ENCODE results near the gene SLC45A3. TPM values are rescaled to one million over a fixed set of nuclear protein-coding genes. Genes with fewer than 3 reads are reported as not detected.
"Not testable (repeated sequence)": the region's sequence is repeated elsewhere in the genome, so short reads cannot be mapped to it uniquely, and the experiment has no call there.

Gene SLC45A3, protein sequence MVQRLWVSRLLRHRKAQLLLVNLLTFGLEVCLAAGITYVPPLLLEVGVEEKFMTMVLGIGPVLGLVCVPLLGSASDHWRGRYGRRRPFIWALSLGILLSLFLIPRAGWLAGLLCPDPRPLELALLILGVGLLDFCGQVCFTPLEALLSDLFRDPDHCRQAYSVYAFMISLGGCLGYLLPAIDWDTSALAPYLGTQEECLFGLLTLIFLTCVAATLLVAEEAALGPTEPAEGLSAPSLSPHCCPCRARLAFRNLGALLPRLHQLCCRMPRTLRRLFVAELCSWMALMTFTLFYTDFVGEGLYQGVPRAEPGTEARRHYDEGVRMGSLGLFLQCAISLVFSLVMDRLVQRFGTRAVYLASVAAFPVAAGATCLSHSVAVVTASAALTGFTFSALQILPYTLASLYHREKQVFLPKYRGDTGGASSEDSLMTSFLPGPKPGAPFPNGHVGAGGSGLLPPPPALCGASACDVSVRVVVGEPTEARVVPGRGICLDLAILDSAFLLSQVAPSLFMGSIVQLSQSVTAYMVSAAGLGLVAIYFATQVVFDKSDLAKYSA
- total RNA-seq (4.8 TPM), polyA plus RNA-seq (2.3 TPM)

DNA sequence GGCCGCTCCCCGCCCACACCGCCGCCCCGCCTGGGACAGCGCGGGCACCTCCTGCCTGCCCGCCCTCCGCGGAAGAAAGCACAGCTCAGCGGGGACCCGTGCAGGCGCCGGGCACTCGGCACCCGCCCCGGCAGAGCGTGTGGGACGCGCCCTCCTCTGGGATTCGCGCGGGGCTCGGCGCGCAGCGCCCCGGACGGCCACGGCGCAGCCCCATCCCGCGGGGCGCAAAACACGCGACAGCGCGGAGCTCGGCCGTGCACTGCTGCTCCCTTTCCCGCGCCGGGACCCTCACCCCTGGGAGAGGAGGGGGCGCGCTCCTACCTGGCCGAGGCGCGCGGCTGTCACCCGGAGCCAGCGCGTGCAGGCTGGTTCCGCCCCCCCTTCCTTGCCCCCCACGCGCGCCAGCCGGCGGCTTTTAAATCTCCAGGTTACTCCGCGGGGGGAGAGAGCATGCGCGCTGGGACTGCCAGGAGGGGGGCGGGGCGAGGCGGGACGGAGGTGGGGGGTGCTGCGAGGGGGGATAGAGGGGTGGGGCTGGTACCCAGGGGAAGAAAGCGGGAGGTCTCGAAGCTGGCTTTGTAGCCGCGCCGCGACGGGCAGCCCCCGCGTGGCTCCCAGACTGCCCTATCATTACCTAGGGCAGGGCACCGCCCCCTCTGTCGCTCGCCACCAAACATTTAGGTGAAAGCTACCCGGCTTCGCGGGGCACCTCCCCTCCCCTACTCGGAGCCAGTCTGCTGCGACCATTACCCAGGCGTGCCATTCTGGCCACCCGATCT is at the start of gene SLC45A3:
Gene SLC45A3, minus strand, starts transcription at position 437 of the 779 bp plus-strand sequence. CDS start 15,853 bp downstream, outside the sequence.
- WGBS: under 1% methylated on average over 86 of the region's 86 CpGs
- Histone ChIP-seq H3K4me1 (ENCODE audit: insufficient read depth) (no peaks in the 10 kb centered on the region), H3K27ac (ENCODE audit: low read depth) (no peak within 1 kb of the TSS), H3K4me3 (ENCODE audit: low read depth, low read length) (peak within 1 kb of the TSS; percentile 70), H3K36me3 (ENCODE audit: insufficient read depth) (no peaks in the 10 kb centered on the region)
- no peak for DNase-seq (ENCODE audit: extremely low spot score)

DNA sequence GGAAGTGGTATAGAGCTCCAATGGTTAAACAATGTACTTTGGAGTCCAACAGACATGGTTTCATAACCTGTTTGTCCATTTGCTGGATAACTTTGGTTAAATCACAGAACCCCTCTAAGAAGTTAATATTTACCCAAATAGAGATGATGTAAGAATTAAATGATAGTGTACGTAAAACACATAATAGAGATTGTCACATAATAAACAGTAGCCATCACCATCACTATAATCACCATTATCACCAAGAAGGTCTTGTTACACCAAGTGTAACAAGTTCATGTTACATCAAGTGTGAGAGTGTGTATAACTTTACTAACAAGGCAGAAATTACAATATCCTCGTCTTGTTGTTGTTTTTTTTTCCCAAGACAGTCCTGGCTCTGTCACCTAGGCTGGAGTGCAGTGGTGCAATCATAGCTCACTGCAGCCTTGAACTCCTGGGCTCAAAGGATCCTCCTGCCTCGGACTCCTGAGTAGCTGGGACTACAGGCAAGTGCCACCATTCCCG is 46.4 kb upstream of the SLC45A3 start:
- Histone ChIP-seq H3K27ac (ENCODE audit: low read depth) (no peak overlapping the region), H3K4me3 (ENCODE audit: low read depth, low read length) (no peak overlapping the region), H3K4me1 (ENCODE audit: insufficient read depth) (no peaks in the 10 kb centered on the region), H3K36me3 (ENCODE audit: insufficient read depth) (no peaks in the 10 kb centered on the region)
- no peak for DNase-seq (ENCODE audit: extremely low spot score)
- 84% methylated on average over 4 of the region's 4 CpGs for WGBS

DNA sequence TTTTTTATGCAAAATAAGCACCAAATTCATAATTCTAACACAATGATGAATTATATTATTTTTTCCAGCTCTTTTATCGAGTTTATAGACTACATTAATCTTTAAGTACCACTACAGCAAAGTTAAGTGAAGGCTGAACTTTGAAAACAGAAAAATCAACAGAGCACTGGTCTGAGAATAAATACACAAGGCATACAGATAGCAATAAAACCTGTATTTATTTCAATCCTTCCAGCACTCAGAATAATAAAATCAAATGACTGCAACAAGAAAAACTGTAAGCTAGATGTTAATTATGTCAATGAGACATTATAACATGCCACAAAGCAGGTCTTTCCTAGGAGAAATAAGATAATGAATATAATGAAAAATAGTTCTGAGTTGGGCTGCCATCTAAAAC is 45.2 kb upstream of the SLC45A3 start:
- H3K4me3 ChIP-seq (ENCODE audit: low read depth, low read length): no peak overlapping the region
- H3K4me1 ChIP-seq (ENCODE audit: insufficient read depth): no peaks in the 10 kb centered on the region
- WGBS: 87% methylated on average over 1 of the region's 1 CpG
- no peak overlapping the region for H3K27ac ChIP-seq (ENCODE audit: low read depth)
- no peaks in the 10 kb centered on the region for H3K36me3 ChIP-seq (ENCODE audit: insufficient read depth)
- no peak for DNase-seq (ENCODE audit: extremely low spot score)

DNA sequence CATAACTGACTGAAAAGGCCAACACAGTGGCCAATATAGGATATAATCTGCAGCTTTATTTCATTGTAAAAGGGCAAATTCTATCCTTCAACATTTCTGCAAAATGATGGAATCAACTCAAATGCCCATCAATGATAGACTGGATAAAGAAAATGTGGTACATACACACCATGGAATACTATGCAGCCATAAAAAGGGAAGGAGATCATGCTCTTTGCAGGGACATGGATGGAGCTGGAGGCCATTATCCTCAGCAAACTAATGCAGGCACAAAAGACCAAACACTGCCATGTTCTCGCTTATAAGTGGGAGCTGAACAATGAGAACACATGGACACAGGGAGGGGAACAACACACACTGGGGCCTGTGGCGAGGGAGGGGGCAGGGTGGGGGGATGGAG is 40.4 kb upstream of the SLC45A3 start:
- DNase-seq (ENCODE audit: extremely low spot score); H3K27ac ChIP-seq (ENCODE audit: low read depth); H3K36me3 ChIP-seq (ENCODE audit: insufficient read depth); H3K4me1 ChIP-seq (ENCODE audit: insufficient read depth); H3K4me3 ChIP-seq (ENCODE audit: low read depth, low read length): not testable (repeated sequence)
- 98% methylated on average over 2 of the region's 2 CpGs for WGBS

DNA sequence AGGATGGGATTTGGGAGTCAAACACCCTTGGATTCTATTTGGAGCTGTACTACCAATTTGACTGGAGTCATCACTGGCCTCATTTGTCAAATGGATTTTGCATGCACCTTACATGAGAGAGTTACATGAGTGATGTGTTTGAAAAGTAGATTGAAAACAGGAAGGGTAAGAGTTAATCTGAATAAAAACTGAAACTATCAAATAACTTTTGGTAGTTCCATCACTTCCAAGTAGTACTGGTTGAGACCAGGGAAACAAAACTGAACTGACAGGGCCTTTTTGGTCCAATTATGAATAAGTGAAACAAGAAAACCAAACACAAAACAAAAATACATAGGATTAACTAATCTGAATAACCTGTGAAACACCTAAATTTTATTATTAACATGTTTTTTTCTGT is 39.5 kb upstream of the SLC45A3 start:
- Histone ChIP-seq H3K36me3 (ENCODE audit: insufficient read depth) (peaks cover 9% of the 10 kb centered on the region), H3K4me3 (ENCODE audit: low read depth, low read length) (no peak overlapping the region), H3K4me1 (ENCODE audit: insufficient read depth) (no peaks in the 10 kb centered on the region), H3K27ac (ENCODE audit: low read depth) (no peak overlapping the region)
- DNase-seq (ENCODE audit: extremely low spot score): no peak

DNA sequence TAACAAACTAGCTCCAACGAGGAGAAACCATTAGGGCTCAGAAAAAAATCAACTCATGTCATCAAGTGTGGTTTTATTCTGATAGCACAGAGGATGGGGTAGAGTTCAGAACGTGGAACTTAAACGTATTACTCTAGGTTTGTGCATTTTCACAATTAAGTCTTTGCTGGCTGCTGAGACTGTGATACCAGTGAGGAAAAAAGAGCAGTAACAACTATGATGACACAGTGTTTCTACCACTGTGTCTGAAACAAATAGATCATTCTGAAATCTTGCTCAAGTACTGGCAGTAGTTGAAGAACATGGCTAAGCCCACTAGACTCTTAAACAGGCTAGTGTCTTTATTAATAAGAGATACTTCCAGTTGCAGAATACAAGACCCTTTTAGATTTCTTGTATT is 38.7 kb upstream of the SLC45A3 start:
- no peak overlapping the region for H3K4me3 ChIP-seq (ENCODE audit: low read depth, low read length)
- H3K27ac ChIP-seq (ENCODE audit: low read depth): no peak overlapping the region
- no peak for DNase-seq (ENCODE audit: extremely low spot score)
- peaks cover 9% of the 10 kb centered on the region for H3K36me3 ChIP-seq (ENCODE audit: insufficient read depth)
- WGBS: 76% methylated on average over 3 of the region's 3 CpGs
- no peaks in the 10 kb centered on the region for H3K4me1 ChIP-seq (ENCODE audit: insufficient read depth)

DNA sequence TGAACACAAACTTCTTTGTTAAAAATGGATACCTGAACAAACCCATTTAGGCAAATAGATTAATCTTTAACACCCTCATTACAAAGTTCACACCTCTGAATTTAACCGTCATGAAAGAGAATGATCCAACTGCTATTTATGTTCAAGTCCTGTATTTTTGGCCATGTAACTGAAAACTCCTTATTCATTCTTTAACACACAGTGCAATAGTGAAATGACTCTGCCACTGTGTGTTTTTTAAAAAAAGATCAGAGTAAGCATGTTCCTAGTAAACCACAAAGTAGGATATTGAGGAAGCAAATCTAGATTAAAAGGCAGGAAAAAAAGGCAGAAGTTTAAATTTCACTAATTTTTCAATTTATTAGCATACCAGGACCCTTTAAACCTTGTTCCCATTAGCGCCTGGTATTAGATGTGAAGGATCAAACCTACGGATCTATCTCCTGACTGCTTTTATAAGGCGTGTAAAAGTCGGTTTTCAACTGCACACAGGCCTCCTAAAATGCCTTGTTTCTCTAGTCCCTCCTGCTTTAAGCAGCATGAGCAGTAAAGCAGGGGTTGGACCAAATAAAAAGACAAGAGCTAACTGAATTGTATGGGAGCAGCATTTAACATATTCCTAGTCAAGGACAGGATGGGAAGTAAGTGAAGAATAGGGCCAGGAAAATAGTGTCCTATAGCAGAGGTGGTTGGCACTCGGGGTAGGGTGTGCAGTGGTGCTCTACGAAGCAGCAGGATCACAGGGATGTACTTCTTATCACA is 36.2 kb upstream of the SLC45A3 start:
- WGBS: 82% methylated on average over 7 of the region's 7 CpGs
- H3K27ac ChIP-seq (ENCODE audit: low read depth): no peak overlapping the region
- no peaks in the 10 kb centered on the region for H3K4me1 ChIP-seq (ENCODE audit: insufficient read depth)
- no peak overlapping the region for H3K4me3 ChIP-seq (ENCODE audit: low read depth, low read length)
- peaks cover 9% of the 10 kb centered on the region for H3K36me3 ChIP-seq (ENCODE audit: insufficient read depth)
- no peak for DNase-seq (ENCODE audit: extremely low spot score)

DNA sequence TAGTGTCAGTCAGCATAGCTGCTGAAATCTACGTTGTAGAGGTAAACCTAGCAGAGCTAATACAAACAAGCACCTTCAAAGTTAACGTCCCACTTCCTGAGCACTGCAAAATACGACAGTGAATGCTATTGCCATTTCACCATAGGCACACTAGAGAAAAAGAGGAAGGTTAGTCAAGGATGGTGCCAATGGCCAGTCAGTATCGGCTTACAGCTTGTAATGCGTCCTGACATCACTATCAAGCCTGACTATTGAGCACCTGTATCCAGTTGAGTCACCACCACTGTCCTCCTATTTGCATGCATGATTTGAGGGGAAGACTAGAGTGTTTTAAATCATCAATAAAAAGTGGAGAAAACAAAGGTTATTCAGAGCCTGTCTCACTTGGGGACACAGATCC is 35.3 kb upstream of the SLC45A3 start:
- no peak overlapping the region for H3K4me3 ChIP-seq (ENCODE audit: low read depth, low read length)
- WGBS: 75% methylated on average over 5 of the region's 5 CpGs
- no peak overlapping the region for H3K27ac ChIP-seq (ENCODE audit: low read depth)
- H3K36me3 ChIP-seq (ENCODE audit: insufficient read depth): peaks cover 9% of the 10 kb centered on the region
- DNase-seq (ENCODE audit: extremely low spot score): no peak
- no peaks in the 10 kb centered on the region for H3K4me1 ChIP-seq (ENCODE audit: insufficient read depth)

DNA sequence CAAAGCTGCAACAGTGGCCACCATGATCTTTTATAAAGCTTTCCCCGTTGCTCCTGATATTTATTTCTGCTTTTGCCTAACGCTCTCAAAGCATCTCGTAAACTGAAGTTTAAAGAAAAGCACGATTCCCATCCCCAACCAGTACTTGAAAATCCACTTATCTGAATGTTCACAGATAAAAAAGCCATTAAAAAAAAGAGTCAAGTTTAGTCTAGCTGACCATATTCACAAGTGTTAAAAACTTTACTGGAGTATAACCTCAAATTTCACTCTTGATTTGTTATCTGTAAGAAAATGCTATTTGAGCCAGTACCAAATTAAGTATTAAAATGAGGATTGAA is 34.6 kb upstream of the SLC45A3 start:
- 65% methylated on average over 4 of the region's 4 CpGs for WGBS
- Histone ChIP-seq H3K27ac (ENCODE audit: low read depth) (no peak overlapping the region), H3K4me1 (ENCODE audit: insufficient read depth) (no peaks in the 10 kb centered on the region), H3K4me3 (ENCODE audit: low read depth, low read length) (no peak overlapping the region), H3K36me3 (ENCODE audit: insufficient read depth) (peaks cover 5% of the 10 kb centered on the region)
- DNase-seq (ENCODE audit: extremely low spot score): no peak

DNA sequence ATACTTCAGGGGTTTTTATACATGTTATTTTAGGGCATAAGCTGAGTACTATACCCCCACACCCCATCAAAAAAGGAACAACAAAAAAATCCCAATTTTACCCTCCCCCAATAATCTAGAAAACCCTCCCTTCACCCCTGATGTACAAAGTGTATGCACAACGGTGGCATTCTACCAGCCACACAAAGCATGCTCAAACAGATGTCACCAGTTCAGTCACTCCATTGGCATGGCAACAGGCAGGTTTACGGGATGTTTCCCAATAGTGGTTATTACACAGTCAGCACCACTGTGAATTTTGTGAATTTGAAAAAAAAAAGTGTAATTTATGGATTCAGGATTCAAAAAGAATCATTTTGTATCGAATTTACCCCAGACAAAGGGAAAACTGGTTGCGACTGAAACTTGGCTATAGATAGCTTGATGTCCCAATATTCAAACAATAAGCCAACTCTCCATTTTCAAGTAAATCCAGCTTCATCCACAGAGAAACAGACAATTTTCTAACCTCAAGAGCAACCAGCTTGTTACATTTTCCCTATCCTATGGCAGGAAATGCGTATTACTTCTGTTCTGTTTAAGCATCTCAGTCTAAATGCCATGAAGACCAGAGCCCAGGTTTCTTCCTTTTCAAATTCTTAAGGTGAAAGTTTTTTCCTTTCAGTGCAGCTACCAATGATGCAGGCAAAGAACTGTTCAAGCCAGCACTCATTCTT is 34.0 kb upstream of the SLC45A3 start:
- no peaks in the 10 kb centered on the region for H3K4me1 ChIP-seq (ENCODE audit: insufficient read depth)
- H3K4me3 ChIP-seq (ENCODE audit: low read depth, low read length): no peak overlapping the region
- H3K36me3 ChIP-seq (ENCODE audit: insufficient read depth): peaks cover 5% of the 10 kb centered on the region
- H3K27ac ChIP-seq (ENCODE audit: low read depth): no peak overlapping the region
- WGBS: 72% methylated on average over 5 of the region's 5 CpGs
- no peak for DNase-seq (ENCODE audit: extremely low spot score)

DNA sequence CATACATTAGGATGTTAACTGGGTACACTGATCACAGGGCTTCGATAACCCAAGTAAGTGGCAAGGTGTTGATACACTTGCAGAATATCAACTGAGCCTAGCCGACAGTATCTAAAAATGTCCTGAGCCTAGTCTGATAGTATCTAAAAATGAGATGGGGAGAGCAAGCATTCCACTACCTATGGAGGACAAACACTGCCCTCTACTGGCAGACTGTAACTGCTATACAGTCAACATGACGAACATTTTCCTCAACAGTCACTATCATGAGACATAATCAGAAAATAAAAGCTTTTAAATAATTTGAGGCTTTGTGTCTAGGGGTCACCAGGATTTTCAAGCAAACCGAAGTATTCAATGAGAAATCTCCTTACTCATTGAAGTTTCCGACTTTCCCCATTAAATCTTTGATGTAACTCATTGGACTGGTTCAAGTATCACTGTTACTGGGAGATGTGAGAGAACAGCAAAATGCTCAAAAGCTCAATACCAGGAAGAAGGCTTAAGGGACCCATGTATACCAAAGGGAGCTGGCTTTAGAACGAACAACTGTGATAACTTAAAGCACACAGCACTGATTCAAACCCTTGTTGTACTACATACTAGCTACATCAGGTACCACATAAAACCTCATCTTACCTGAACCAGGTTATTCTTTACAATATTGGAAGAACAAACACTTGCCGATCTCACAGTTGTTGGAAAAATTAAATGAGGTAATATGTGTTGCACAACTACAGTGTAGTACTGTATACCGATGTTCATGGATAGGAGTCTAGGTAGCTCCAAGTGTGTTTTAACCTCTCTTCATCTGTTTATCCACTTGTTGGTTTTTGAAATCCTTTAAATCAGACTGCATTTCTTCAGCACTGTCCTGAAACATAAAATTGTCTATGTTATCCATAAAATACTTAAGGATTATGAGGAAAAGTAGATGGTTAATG is 31.1 kb upstream of the SLC45A3 start:
- Histone ChIP-seq H3K36me3 (ENCODE audit: insufficient read depth) (no peaks in the 10 kb centered on the region), H3K4me1 (ENCODE audit: insufficient read depth) (peaks cover 1% of the 10 kb centered on the region), H3K4me3 (ENCODE audit: low read depth, low read length) (no peak overlapping the region), H3K27ac (ENCODE audit: low read depth) (no peak overlapping the region)
- no peak for DNase-seq (ENCODE audit: extremely low spot score)
- 47% methylated on average over 8 of the region's 8 CpGs for WGBS

Data from urinary bladder (tissue), 4 donors.